IPS-18a (cell line): ENCODE measurements around the gene PRKRA.
"Not testable (repeated sequence)": the region's sequence is repeated elsewhere in the genome, so short reads cannot be mapped to it uniquely, and the experiment has no call there.

Experiments
- H3K27ac ChIP-seq: one replicate; pipeline ENCODE4 v1.5.1; 2013; ENCODE audit warnings: low read length
- H3K27me3 ChIP-seq: one replicate; pipeline ENCODE4 v1.6.1; 2013; ENCODE audit warnings: mild to moderate bottlenecking, low read length; ENCODE audit not compliant: control insufficient read depth, insufficient read depth
- H3K36me3 ChIP-seq: one replicate; pipeline ENCODE4 v1.6.1; 2013; ENCODE audit warnings: low read depth, low read length; ENCODE audit not compliant: control insufficient read depth
- H3K4me1 ChIP-seq: one replicate; pipeline ENCODE4 v1.6.1; 2013; ENCODE audit warnings: low read depth, low read length; ENCODE audit not compliant: control insufficient read depth
- H3K4me3 ChIP-seq: one replicate; pipeline ENCODE4 v1.5.1; 2013; ENCODE audit warnings: low read length
- H3K9ac ChIP-seq: one replicate; pipeline ENCODE4 v1.6.1; 2013; ENCODE audit warnings: mild to moderate bottlenecking, low read length, moderate library complexity
- H3K9me3 ChIP-seq: one replicate; pipeline ENCODE4 v1.6.1; 2013; ENCODE audit warnings: low read depth, low read length; ENCODE audit not compliant: control insufficient read depth

Gene PRKRA

GRCh38 chr2:178425255-178425827 lies 25.6 kb downstream of the PRKRA start:
- H3K27ac ChIP-seq: no peak overlapping the region
- H3K4me1 ChIP-seq: no peaks in the 10 kb centered on the region
- H3K27me3 ChIP-seq: no peaks in the 10 kb centered on the region
- no peak overlapping the region for H3K9ac ChIP-seq
- H3K36me3 ChIP-seq: peaks cover 13% of the 10 kb centered on the region
- H3K4me3 ChIP-seq: no peak overlapping the region
- H3K9me3 ChIP-seq: no peaks in the 10 kb centered on the region

GRCh38 chr2:178423746-178424145 lies 27.2 kb downstream of the PRKRA start:
- not testable (repeated sequence) for H3K27ac ChIP-seq, H3K4me1 ChIP-seq, H3K27me3 ChIP-seq, H3K9ac ChIP-seq, H3K36me3 ChIP-seq, H3K4me3 ChIP-seq, H3K9me3 ChIP-seq

GRCh38 chr2:178422097-178422496 lies 28.9 kb downstream of the PRKRA start:
- Histone ChIP-seq H3K9me3 (no peaks in the 10 kb centered on the region), H3K27ac (no peak overlapping the region), H3K4me1 (no peaks in the 10 kb centered on the region), H3K4me3 (no peak overlapping the region), H3K27me3 (no peaks in the 10 kb centered on the region), H3K9ac (no peak overlapping the region), H3K36me3 (no peaks in the 10 kb centered on the region)

- Histone ChIP-seq H3K4me3 (no peak overlapping the region), H3K9me3 (no peaks in the 10 kb centered on the region), H3K27me3 (no peaks in the 10 kb centered on the region), H3K27ac (no peak overlapping the region), H3K9ac (no peak overlapping the region), H3K4me1 (no peaks in the 10 kb centered on the region), H3K36me3 (no peaks in the 10 kb centered on the region)
Measured at GRCh38 chr2:178420463-178420999, 30.4 kb downstream of the PRKRA start.

- Histone ChIP-seq H3K27ac (no peak overlapping the region), H3K4me1 (no peaks in the 10 kb centered on the region), H3K36me3 (no peaks in the 10 kb centered on the region), H3K27me3 (no peaks in the 10 kb centered on the region), H3K9me3 (no peaks in the 10 kb centered on the region), H3K4me3 (no peak overlapping the region), H3K9ac (no peak overlapping the region)
Measured at GRCh38 chr2:178419123-178419522, 31.9 kb downstream of the PRKRA start.

- Histone ChIP-seq H3K27ac (no peak overlapping the region), H3K36me3 (no peaks in the 10 kb centered on the region), H3K9ac (no peak overlapping the region), H3K9me3 (no peaks in the 10 kb centered on the region), H3K4me1 (no peaks in the 10 kb centered on the region), H3K27me3 (no peaks in the 10 kb centered on the region), H3K4me3 (no peak overlapping the region)
Measured at GRCh38 chr2:178418426-178418825, 32.5 kb downstream of the PRKRA start.

- Histone ChIP-seq H3K9ac (no peak overlapping the region), H3K4me3 (no peak overlapping the region), H3K27me3 (no peaks in the 10 kb centered on the region), H3K27ac (no peak overlapping the region), H3K36me3 (no peaks in the 10 kb centered on the region), H3K9me3 (no peaks in the 10 kb centered on the region), H3K4me1 (no peaks in the 10 kb centered on the region)
Measured at GRCh38 chr2:178417916-178418315, 33.1 kb downstream of the PRKRA start.

GRCh38 chr2:178415979-178416378 lies 35.0 kb downstream of the PRKRA start:
- Histone ChIP-seq H3K27me3 (no peaks in the 10 kb centered on the region), H3K9ac (no peak overlapping the region), H3K4me3 (no peak overlapping the region), H3K9me3 (no peaks in the 10 kb centered on the region), H3K4me1 (no peaks in the 10 kb centered on the region), H3K27ac (no peak overlapping the region), H3K36me3 (no peaks in the 10 kb centered on the region)

- no peaks in the 10 kb centered on the region for H3K4me1 ChIP-seq
- peak overlapping the region; percentile 60 for H3K4me3 ChIP-seq
- no peak overlapping the region for H3K27ac ChIP-seq
Measured at GRCh38 chr2:178414266-178415247, 36.4 kb downstream of the PRKRA start.

GRCh38 chr2:178413472-178414265 lies 37.3 kb downstream of the PRKRA start:
- Histone ChIP-seq H3K4me3 (peak overlapping the region; percentile 60), H3K4me1 (no peaks in the 10 kb centered on the region), H3K27ac (peak overlapping the region; percentile 32)

More at GRCh38 chr2:178414266-178415247, 36.4 kb downstream of the PRKRA start:
- no peaks in the 10 kb centered on the region for H3K9me3 ChIP-seq
- no peaks in the 10 kb centered on the region for H3K36me3 ChIP-seq
- peak overlapping the region; percentile 85 for H3K9ac ChIP-seq
- no peaks in the 10 kb centered on the region for H3K27me3 ChIP-seq

GRCh38 chr2:178412453-178412852 lies 38.5 kb downstream of the PRKRA start:
- not testable (repeated sequence) for H3K27ac ChIP-seq, H3K4me3 ChIP-seq, H3K9me3 ChIP-seq, H3K4me1 ChIP-seq, H3K27me3 ChIP-seq, H3K9ac ChIP-seq, H3K36me3 ChIP-seq

More at GRCh38 chr2:178413472-178414265, 37.3 kb downstream of the PRKRA start:
- Histone ChIP-seq H3K9ac (peak overlapping the region; percentile 85), H3K36me3 (no peaks in the 10 kb centered on the region), H3K9me3 (no peaks in the 10 kb centered on the region), H3K27me3 (no peaks in the 10 kb centered on the region)
